ENCODE data around the gene PLEKHH3.
"Not testable (repeated sequence)": the region's sequence is repeated elsewhere in the genome, so short reads cannot be mapped to it uniquely, and the experiment has no call there.

PLEKHH3 gene

DNA sequence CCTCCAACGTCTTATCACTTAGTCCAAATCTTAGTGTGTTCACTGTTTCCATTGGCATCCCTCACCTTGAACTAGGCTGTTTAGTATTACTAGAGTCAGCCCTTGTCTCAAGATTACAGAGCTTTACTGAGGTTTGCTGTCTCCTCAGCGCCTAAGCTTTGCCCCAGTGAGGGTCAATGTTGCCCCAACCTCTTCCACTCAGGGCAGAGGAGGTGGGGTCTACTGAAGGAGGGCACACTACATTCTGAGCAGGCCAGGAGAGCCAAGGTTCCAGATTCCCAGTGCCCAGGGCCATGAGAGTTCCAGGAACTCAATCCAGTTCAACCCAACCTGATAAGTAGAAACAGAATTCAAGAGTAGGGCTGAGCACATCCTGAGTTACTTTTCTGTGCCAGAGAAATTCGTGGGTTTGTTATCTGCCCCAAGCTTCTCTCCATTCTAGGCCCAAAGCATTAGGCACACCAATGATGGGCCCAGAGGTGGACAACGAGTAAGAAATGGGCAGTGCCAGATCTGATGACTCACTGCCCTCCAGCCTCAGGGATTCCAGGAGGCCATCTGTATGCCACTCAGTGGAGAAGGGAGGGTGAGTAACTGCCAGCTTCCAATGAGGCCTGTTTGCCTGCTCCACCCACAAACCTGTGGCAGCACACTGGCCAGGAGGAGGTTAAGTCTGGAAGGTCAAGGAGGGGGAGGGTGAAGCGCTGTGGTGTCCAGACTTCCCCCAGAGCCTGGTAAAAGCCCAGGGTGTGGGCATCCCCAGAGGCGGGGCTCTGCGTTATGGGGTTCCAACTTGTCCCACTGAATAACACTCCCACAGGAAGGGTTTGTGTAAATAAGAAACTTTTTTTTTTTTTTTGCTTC is 9.5 kb downstream of the PLEKHH3 start:
- H3K79me1 ChIP-seq (replicated peaks; ENCODE audit: low read length, poor library complexity, severe bottlenecking) = peaks cover 26% of the 10 kb centered on the region

DNA sequence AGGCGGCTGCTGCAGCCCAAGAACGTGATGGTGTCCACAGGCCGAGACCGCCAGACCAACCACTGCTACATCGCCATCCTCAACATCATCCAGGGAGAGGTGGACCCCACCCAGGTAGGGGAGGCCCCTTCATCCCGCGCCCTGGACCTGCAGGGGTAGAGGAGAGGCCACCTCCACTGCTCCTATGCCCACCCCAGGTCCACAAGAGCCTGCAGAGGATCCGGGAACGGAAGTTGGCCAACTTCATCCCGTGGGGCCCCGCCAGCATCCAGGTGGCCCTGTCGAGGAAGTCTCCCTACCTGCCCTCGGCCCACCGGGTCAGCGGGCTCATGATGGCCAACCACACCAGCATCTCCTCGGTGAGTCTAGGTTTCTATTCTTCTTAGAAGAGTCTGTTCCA is 10.7 kb downstream of the PLEKHH3 start:
- H4K91ac ChIP-seq (ENCODE audit: low read length); H2BK15ac ChIP-seq (ENCODE audit: low read depth, poor library complexity, severe bottlenecking); H2AK5ac ChIP-seq (ENCODE audit: low read length, severe bottlenecking); H3K23ac ChIP-seq (ENCODE audit: low read length in 2 of 2); H3K4me2 ChIP-seq (ENCODE audit: low read length, poor library complexity, severe bottlenecking); H3K14ac ChIP-seq (ENCODE audit: low read length in 2 of 2); DNase-seq; H2BK5ac ChIP-seq (ENCODE audit: low read depth, low read length, poor library complexity, severe bottlenecking); H3K27me3 ChIP-seq (ENCODE audit: control insufficient read depth in 1 of 2, insufficient read depth in 1 of 2, low read length in 2 of 2); H3K9me3 ChIP-seq (ENCODE audit: control insufficient read depth, low read length); H2AFZ ChIP-seq (ENCODE audit: low read depth, low read length); H2BK12ac ChIP-seq (ENCODE audit: low read length in 2 of 2); H4K8ac ChIP-seq (ENCODE audit: low read length); H3K4ac ChIP-seq (ENCODE audit: low read depth in 1 of 2, low read length in 2 of 2); H3K9ac ChIP-seq (ENCODE audit: low read length); H3K4me3 ChIP-seq (ENCODE audit: insufficient read depth in 1 of 2, low read depth in 1 of 2, low read length in 2 of 2); H3K27ac ChIP-seq (ENCODE audit: low read length, poor library complexity, severe bottlenecking); H3K18ac ChIP-seq (ENCODE audit: low read depth in 1 of 2, low read length in 2 of 2); H2BK120ac ChIP-seq (ENCODE audit: low read depth, low read length): not testable (repeated sequence)
- WGBS = 93% methylated on average over 9 of the region's 16 CpGs
- peaks cover 32% of the 10 kb centered on the region for H3K4me1 ChIP-seq (ENCODE audit: control insufficient read depth, insufficient read depth, low read depth, low read length)
- peaks cover 26% of the 10 kb centered on the region for H3K79me1 ChIP-seq (replicated peaks; ENCODE audit: low read length, poor library complexity, severe bottlenecking)
- H3K36me3 ChIP-seq (ENCODE audit: control insufficient read depth in 1 of 2, insufficient read depth in 2 of 2, low read depth in 1 of 2, low read length in 2 of 2) = peaks cover 77 to 81% of the 10 kb centered on the region in 2 experiments

More for the DNA sequence above, 9.5 kb downstream of the PLEKHH3 start:
- no peak overlapping the region for H2AFZ ChIP-seq (ENCODE audit: low read depth, low read length)
- peaks cover 76 to 83% of the 10 kb centered on the region in 2 experiments for H3K36me3 ChIP-seq (ENCODE audit: control insufficient read depth in 1 of 2, insufficient read depth in 2 of 2, low read depth in 1 of 2, low read length in 2 of 2)
- no peak overlapping the region for H3K14ac ChIP-seq (ENCODE audit: low read length in 2 of 2)
- DNase-seq = peak; percentile 84
- 61% methylated on average over 5 of the region's 7 CpGs for WGBS
- H3K4me1 ChIP-seq (ENCODE audit: control insufficient read depth, insufficient read depth, low read depth, low read length) = peaks cover 33% of the 10 kb centered on the region
- no peak overlapping the region for H3K4me2 ChIP-seq (ENCODE audit: low read length, poor library complexity, severe bottlenecking)
- H3K9ac ChIP-seq (ENCODE audit: low read length) = peak overlapping the region; percentile 20
- peak overlapping the region; percentile 15 for H2AK5ac ChIP-seq (ENCODE audit: low read length, severe bottlenecking)
- H4K8ac ChIP-seq (ENCODE audit: low read length) = no peak overlapping the region
- no peak overlapping the region for H3K23ac ChIP-seq (ENCODE audit: low read length in 2 of 2)
- H3K18ac ChIP-seq (ENCODE audit: low read depth in 1 of 2, low read length in 2 of 2) = peak overlapping the region in 1 of 2 experiments; percentile 25
- peak overlapping the region; percentile 73 for H2BK15ac ChIP-seq (ENCODE audit: low read depth, poor library complexity, severe bottlenecking)
- peak overlapping the region in 1 of 2 experiments; percentile 1 for H3K4ac ChIP-seq (ENCODE audit: low read depth in 1 of 2, low read length in 2 of 2)
- no peaks in the 10 kb centered on the region for H3K27me3 ChIP-seq (ENCODE audit: control insufficient read depth in 1 of 2, insufficient read depth in 1 of 2, low read length in 2 of 2)
- H3K4me3 ChIP-seq (ENCODE audit: insufficient read depth in 1 of 2, low read depth in 1 of 2, low read length in 2 of 2) = no peak overlapping the region
- H2BK5ac ChIP-seq (ENCODE audit: low read depth, low read length, poor library complexity, severe bottlenecking) = no peak overlapping the region
- H3K9me3 ChIP-seq (ENCODE audit: control insufficient read depth, low read length) = no peaks in the 10 kb centered on the region
- H2BK120ac ChIP-seq (ENCODE audit: low read depth, low read length) = no peak overlapping the region
- peak overlapping the region; percentile 59 for H3K27ac ChIP-seq (ENCODE audit: low read length, poor library complexity, severe bottlenecking)
- H4K91ac ChIP-seq (ENCODE audit: low read length) = peak overlapping the region; percentile 61
- H2BK12ac ChIP-seq (ENCODE audit: low read length in 2 of 2) = peak overlapping the region in 1 of 2 experiments; percentile 21

DNA sequence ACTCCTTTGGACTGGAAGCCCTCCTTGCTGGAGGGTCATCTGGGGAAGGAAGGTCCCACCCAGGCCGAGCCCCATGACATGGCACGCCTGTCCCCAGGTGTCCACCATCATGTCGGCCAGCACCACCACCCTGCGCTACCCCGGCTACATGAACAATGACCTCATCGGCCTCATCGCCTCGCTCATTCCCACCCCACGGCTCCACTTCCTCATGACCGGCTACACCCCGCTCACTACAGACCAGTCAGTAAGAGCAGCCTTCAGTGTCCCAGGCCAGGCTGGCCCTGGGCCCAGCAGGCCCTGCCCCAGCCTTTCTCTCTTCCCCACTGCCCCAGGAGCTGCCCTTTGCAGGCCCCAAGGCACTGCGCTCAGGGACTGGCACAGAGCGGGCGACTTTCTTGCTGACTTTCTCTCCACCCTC is 11.2 kb downstream of the PLEKHH3 start:
- WGBS = 92% methylated on average over 14 of the region's 14 CpGs
- H3K4ac ChIP-seq (ENCODE audit: low read depth in 1 of 2, low read length in 2 of 2) = no peak overlapping the region

DNA sequence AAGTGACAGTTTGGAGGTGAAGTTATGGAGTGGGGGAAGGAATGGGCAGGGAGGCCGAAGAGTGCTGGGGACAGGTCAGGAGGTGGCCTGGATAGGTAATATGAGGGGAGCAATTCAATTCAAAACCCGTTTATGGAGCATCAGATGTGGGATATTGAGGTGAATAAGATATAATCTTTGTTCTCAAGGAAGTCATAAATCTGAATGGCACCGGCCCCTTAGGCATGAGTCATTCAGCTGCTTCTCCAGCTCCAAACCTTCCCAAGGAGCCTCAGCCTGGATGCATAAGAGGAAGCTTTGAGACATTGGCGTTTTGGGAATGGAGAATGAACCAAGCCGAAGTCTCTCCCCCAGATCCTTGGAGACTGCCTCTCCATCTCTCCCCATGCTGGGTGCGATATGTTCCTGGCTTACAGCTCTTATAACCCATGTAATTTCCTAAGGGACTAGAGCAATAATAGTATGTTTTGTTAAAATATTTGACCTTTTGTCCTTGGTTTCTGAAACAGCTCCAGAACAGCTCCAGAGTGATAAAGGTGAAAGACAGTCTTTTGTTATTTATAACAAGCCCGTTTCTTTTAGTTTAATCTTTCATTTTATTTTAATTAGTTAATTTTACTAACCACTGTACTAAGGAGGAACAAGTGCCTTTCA is 16.0 kb downstream of the PLEKHH3 start:
- no peak overlapping the region for H3K23ac ChIP-seq (ENCODE audit: low read length in 2 of 2)
- peak; percentile 86 for DNase-seq
- peak overlapping the region; percentile 41 to 86 for H3K18ac ChIP-seq (ENCODE audit: low read depth in 1 of 2, low read length in 2 of 2)
- peak overlapping the region; percentile 74 for H2BK5ac ChIP-seq (ENCODE audit: low read depth, low read length, poor library complexity, severe bottlenecking)
- H3K9ac ChIP-seq (ENCODE audit: low read length) = peak overlapping the region; percentile 38
- H4K91ac ChIP-seq (ENCODE audit: low read length) = no peak overlapping the region
- peak overlapping the region; percentile 85 for H3K27ac ChIP-seq (ENCODE audit: low read length, poor library complexity, severe bottlenecking)
- peaks cover 32 to 39% of the 10 kb centered on the region in 2 experiments for H3K36me3 ChIP-seq (ENCODE audit: control insufficient read depth in 1 of 2, insufficient read depth in 2 of 2, low read depth in 1 of 2, low read length in 2 of 2)
- H4K8ac ChIP-seq (ENCODE audit: low read length) = peak overlapping the region; percentile 52
- no peak overlapping the region for H2AFZ ChIP-seq (ENCODE audit: low read depth, low read length)
- H3K4me2 ChIP-seq (ENCODE audit: low read length, poor library complexity, severe bottlenecking) = peak overlapping the region; percentile 38
- H3K4me3 ChIP-seq (ENCODE audit: insufficient read depth in 1 of 2, low read depth in 1 of 2, low read length in 2 of 2) = peak overlapping the region in 1 of 2 experiments; percentile 73
- 8% methylated on average over 5 of the region's 7 CpGs for WGBS
- H2BK120ac ChIP-seq (ENCODE audit: low read depth, low read length) = peak overlapping the region; percentile 66
- H3K4ac ChIP-seq (ENCODE audit: low read depth in 1 of 2, low read length in 2 of 2) = peak overlapping the region; percentile 24 to 34
- peak overlapping the region in 1 of 2 experiments; percentile 88 for H2BK12ac ChIP-seq (ENCODE audit: low read length in 2 of 2)
- no peak overlapping the region for H3K14ac ChIP-seq (ENCODE audit: low read length in 2 of 2)
- no peaks in the 10 kb centered on the region for H3K27me3 ChIP-seq (ENCODE audit: control insufficient read depth in 1 of 2, insufficient read depth in 1 of 2, low read length in 2 of 2)
- H2BK15ac ChIP-seq (ENCODE audit: low read depth, poor library complexity, severe bottlenecking) = no peak overlapping the region
- no peaks in the 10 kb centered on the region for H3K9me3 ChIP-seq (ENCODE audit: control insufficient read depth, low read length)
- H3K4me1 ChIP-seq (ENCODE audit: control insufficient read depth, insufficient read depth, low read depth, low read length) = peaks cover 5% of the 10 kb centered on the region
- H2AK5ac ChIP-seq (ENCODE audit: low read length, severe bottlenecking) = peak overlapping the region; percentile 99
- H3K79me1 ChIP-seq (replicated peaks; ENCODE audit: low read length, poor library complexity, severe bottlenecking) = peaks cover 22% of the 10 kb centered on the region

More for the DNA sequence above, 11.2 kb downstream of the PLEKHH3 start:
- no peak overlapping the region for H3K14ac ChIP-seq (ENCODE audit: low read length in 2 of 2)
- H3K18ac ChIP-seq (ENCODE audit: low read depth in 1 of 2, low read length in 2 of 2) = no peak overlapping the region
- H3K9me3 ChIP-seq (ENCODE audit: control insufficient read depth, low read length) = no peaks in the 10 kb centered on the region
- peaks cover 27% of the 10 kb centered on the region for H3K4me1 ChIP-seq (ENCODE audit: control insufficient read depth, insufficient read depth, low read depth, low read length)
- H3K79me1 ChIP-seq (replicated peaks; ENCODE audit: low read length, poor library complexity, severe bottlenecking) = peaks cover 25% of the 10 kb centered on the region
- no peaks in the 10 kb centered on the region for H3K27me3 ChIP-seq (ENCODE audit: control insufficient read depth in 1 of 2, insufficient read depth in 1 of 2, low read length in 2 of 2)
- no peak for DNase-seq
- H2BK5ac ChIP-seq (ENCODE audit: low read depth, low read length, poor library complexity, severe bottlenecking) = no peak overlapping the region
- no peak overlapping the region for H3K27ac ChIP-seq (ENCODE audit: low read length, poor library complexity, severe bottlenecking)
- no peak overlapping the region for H3K4me3 ChIP-seq (ENCODE audit: insufficient read depth in 1 of 2, low read depth in 1 of 2, low read length in 2 of 2)
- H2BK15ac ChIP-seq (ENCODE audit: low read depth, poor library complexity, severe bottlenecking) = no peak overlapping the region
- H4K91ac ChIP-seq (ENCODE audit: low read length) = peak overlapping the region; percentile 19
- H2BK120ac ChIP-seq (ENCODE audit: low read depth, low read length) = no peak overlapping the region
- no peak overlapping the region for H2BK12ac ChIP-seq (ENCODE audit: low read length in 2 of 2)
- no peak overlapping the region for H2AK5ac ChIP-seq (ENCODE audit: low read length, severe bottlenecking)
- H3K4me2 ChIP-seq (ENCODE audit: low read length, poor library complexity, severe bottlenecking) = no peak overlapping the region
- H3K36me3 ChIP-seq (ENCODE audit: control insufficient read depth in 1 of 2, insufficient read depth in 2 of 2, low read depth in 1 of 2, low read length in 2 of 2) = peaks cover 72 to 75% of the 10 kb centered on the region in 2 experiments
- no peak overlapping the region for H3K9ac ChIP-seq (ENCODE audit: low read length)
- H4K8ac ChIP-seq (ENCODE audit: low read length) = no peak overlapping the region
- H3K23ac ChIP-seq (ENCODE audit: low read length in 2 of 2) = no peak overlapping the region
- no peak overlapping the region for H2AFZ ChIP-seq (ENCODE audit: low read depth, low read length)
